Stimulated activated memory B cell treated with anti-CD40 and anti-IgM and Interleukin-4, amounts not matched to agents 10 μg/mL and 1 μg/mL and 100 μg/mL, for 72 hours (primary cell): ENCODE data around the gene PRODH.
A peak's percentile ranks its signal among the peaks of the same experiment; 100 is the strongest.
"Not testable (repeated sequence)": the region's sequence is repeated elsewhere in the genome, so short reads cannot be mapped to it uniquely, and the experiment has no call there.

Experiments used
- ATAC-seq: fragments of 150-1000 bp; cut with Tn5 transposase; 2 replicates; pipeline ENCODE4 v1.10.0; 2021
- H3K27ac Mint-ChIP-seq: one replicate; pipeline ENCODE4 v1.8.0; 2022; ENCODE audit warnings: mild to moderate bottlenecking, mixed read lengths
- H3K27me3 Mint-ChIP-seq: one replicate; pipeline ENCODE4 v1.8.0; 2022; ENCODE audit warnings: mixed read lengths
- H3K36me3 Mint-ChIP-seq: one replicate; pipeline ENCODE4 v1.8.0; 2022; ENCODE audit warnings: mixed read lengths
- H3K4me1 Mint-ChIP-seq: one replicate; pipeline ENCODE4 v1.8.0; 2022; ENCODE audit warnings: mixed read lengths
- H3K4me3 Mint-ChIP-seq: one replicate; pipeline ENCODE4 v1.8.0; 2022; ENCODE audit warnings: mild to moderate bottlenecking, moderate library complexity, mixed read lengths
- H3K9me3 Mint-ChIP-seq: one replicate; pipeline ENCODE4 v1.8.0; 2022; ENCODE audit warnings: mixed read lengths

Gene PRODH

GRCh38 chr22:18947105-18947504 lies 11.0 kb upstream of the PRODH start:
- not testable (repeated sequence) for H3K4me3 Mint-ChIP-seq, H3K36me3 Mint-ChIP-seq, H3K9me3 Mint-ChIP-seq, H3K27ac Mint-ChIP-seq, H3K4me1 Mint-ChIP-seq, ATAC-seq
- peaks cover 34% of the 10 kb centered on the region for H3K27me3 Mint-ChIP-seq

GRCh38 chr22:18938691-18939090 lies 2.6 kb upstream of the PRODH start:
- H3K27me3 Mint-ChIP-seq, H3K9me3 Mint-ChIP-seq, ATAC-seq, H3K36me3 Mint-ChIP-seq, H3K27ac Mint-ChIP-seq, H3K4me3 Mint-ChIP-seq, H3K4me1 Mint-ChIP-seq: not testable (repeated sequence)

GRCh38 chr22:18934688-18935087 lies 1.4 kb downstream of the PRODH start:
- H3K4me1 Mint-ChIP-seq, H3K36me3 Mint-ChIP-seq, H3K4me3 Mint-ChIP-seq, ATAC-seq, H3K9me3 Mint-ChIP-seq, H3K27me3 Mint-ChIP-seq, H3K27ac Mint-ChIP-seq: not testable (repeated sequence)

- no peak overlapping the region for H3K4me3 Mint-ChIP-seq
- H3K27me3 Mint-ChIP-seq = no peaks in the 10 kb centered on the region
- ATAC-seq = no peak
- no peaks in the 10 kb centered on the region for H3K36me3 Mint-ChIP-seq
- no peak overlapping the region for H3K27ac Mint-ChIP-seq
- no peaks in the 10 kb centered on the region for H3K9me3 Mint-ChIP-seq
- H3K4me1 Mint-ChIP-seq = no peaks in the 10 kb centered on the region
Measured at GRCh38 chr22:18933914-18934313, 2.2 kb downstream of the PRODH start.

GRCh38 chr22:18931905-18932652 lies 4.0 kb downstream of the PRODH start:
- H3K27ac Mint-ChIP-seq = no peak overlapping the region
- no peaks in the 10 kb centered on the region for H3K27me3 Mint-ChIP-seq
- no peak overlapping the region for H3K4me3 Mint-ChIP-seq
- H3K36me3 Mint-ChIP-seq = no peaks in the 10 kb centered on the region
- H3K4me1 Mint-ChIP-seq = no peaks in the 10 kb centered on the region
- ATAC-seq = no peak
- H3K9me3 Mint-ChIP-seq = no peaks in the 10 kb centered on the region

- Mint-ChIP-seq H3K4me1 (no peaks in the 10 kb centered on the region), H3K9me3 (no peaks in the 10 kb centered on the region), H3K36me3 (no peaks in the 10 kb centered on the region), H3K4me3 (no peak overlapping the region), H3K27ac (no peak overlapping the region), H3K27me3 (no peaks in the 10 kb centered on the region)
- ATAC-seq = no peak
Measured at GRCh38 chr22:18929459-18929858, 6.6 kb downstream of the PRODH start.

- peak; percentile 34 for ATAC-seq
- no peaks in the 10 kb centered on the region for H3K4me1 Mint-ChIP-seq
- no peak overlapping the region for H3K27ac Mint-ChIP-seq
- H3K9me3 Mint-ChIP-seq = no peaks in the 10 kb centered on the region
- H3K36me3 Mint-ChIP-seq = no peaks in the 10 kb centered on the region
- no peak overlapping the region for H3K4me3 Mint-ChIP-seq
- no peaks in the 10 kb centered on the region for H3K27me3 Mint-ChIP-seq
Measured at GRCh38 chr22:18927573-18927972, 8.5 kb downstream of the PRODH start.

- no peak for ATAC-seq
- Mint-ChIP-seq H3K36me3 (no peaks in the 10 kb centered on the region), H3K4me1 (no peaks in the 10 kb centered on the region), H3K27me3 (no peaks in the 10 kb centered on the region), H3K9me3 (no peaks in the 10 kb centered on the region), H3K27ac (no peak overlapping the region), H3K4me3 (no peak overlapping the region)
Measured at GRCh38 chr22:18927020-18927419, 9.1 kb downstream of the PRODH start.

GRCh38 chr22:18925368-18926064 lies 10.6 kb downstream of the PRODH start:
- no peak for ATAC-seq
- Mint-ChIP-seq H3K36me3 (no peaks in the 10 kb centered on the region), H3K4me1 (no peaks in the 10 kb centered on the region), H3K27me3 (no peaks in the 10 kb centered on the region), H3K27ac (no peak overlapping the region), H3K9me3 (no peaks in the 10 kb centered on the region), H3K4me3 (no peak overlapping the region)

- ATAC-seq, H3K4me1 Mint-ChIP-seq, H3K27ac Mint-ChIP-seq, H3K36me3 Mint-ChIP-seq, H3K27me3 Mint-ChIP-seq, H3K4me3 Mint-ChIP-seq, H3K9me3 Mint-ChIP-seq: not testable (repeated sequence)
Measured at GRCh38 chr22:18920257-18920902, 15.7 kb downstream of the PRODH start.

GRCh38 chr22:18917818-18918217 lies 18.3 kb downstream of the PRODH start:
- H3K4me3 Mint-ChIP-seq, ATAC-seq, H3K27me3 Mint-ChIP-seq, H3K27ac Mint-ChIP-seq, H3K36me3 Mint-ChIP-seq, H3K9me3 Mint-ChIP-seq, H3K4me1 Mint-ChIP-seq: not testable (repeated sequence)

- not testable (repeated sequence) for H3K27me3 Mint-ChIP-seq, H3K4me1 Mint-ChIP-seq, ATAC-seq, H3K27ac Mint-ChIP-seq, H3K9me3 Mint-ChIP-seq, H3K36me3 Mint-ChIP-seq, H3K4me3 Mint-ChIP-seq
Measured at GRCh38 chr22:18915550-18915949, 20.5 kb downstream of the PRODH start.

GRCh38 chr22:18914558-18914957 lies 21.5 kb downstream of the PRODH start:
- not testable (repeated sequence) for H3K36me3 Mint-ChIP-seq, H3K4me3 Mint-ChIP-seq, ATAC-seq, H3K4me1 Mint-ChIP-seq, H3K27me3 Mint-ChIP-seq, H3K27ac Mint-ChIP-seq, H3K9me3 Mint-ChIP-seq

- not testable (repeated sequence) for H3K4me1 Mint-ChIP-seq, H3K36me3 Mint-ChIP-seq, H3K9me3 Mint-ChIP-seq, H3K27ac Mint-ChIP-seq, H3K27me3 Mint-ChIP-seq, ATAC-seq, H3K4me3 Mint-ChIP-seq
Measured at GRCh38 chr22:18912264-18912946, 23.7 kb downstream of the PRODH start.

- H3K27me3 Mint-ChIP-seq, ATAC-seq, H3K36me3 Mint-ChIP-seq: not testable (repeated sequence)
Measured at GRCh38 chr22:18911535-18911934, 24.6 kb downstream of the PRODH start.

More at GRCh38 chr22:18911535-18911934, 24.6 kb downstream of the PRODH start:
- H3K4me1 Mint-ChIP-seq, H3K9me3 Mint-ChIP-seq, H3K4me3 Mint-ChIP-seq, H3K27ac Mint-ChIP-seq: not testable (repeated sequence)
